22Rv1 (cell line): ENCODE data around the gene TBX3.

Experiments used
- CTCF ChIP-seq: fragments of 450-650 bp; IDR thresholded peaks from 2 replicates; pipeline ENCODE4 v1.5.1; 2017; ENCODE audit warnings: mild to moderate bottlenecking
- ZFX ChIP-seq: fragments of 450-650 bp; IDR thresholded peaks from 2 replicates; pipeline ENCODE4 v1.6.1; 2017; ENCODE audit warnings: antibody characterized with exemption, borderline replicate concordance

- TF ChIP-seq CTCF (no peak), ZFX (no peak)
These were observed 26.0 kb downstream of the TBX3 start for GRCh38 chr12:114658002-114658441.
